Left renal pelvis (tissue), 4 donors: ENCODE data around the gene GRID1. TPM values are rescaled to one million over a fixed set of nuclear protein-coding genes. Genes with fewer than 3 reads are reported as not detected.

Experiments used
- DNase-seq, 4 donors: peaks; one replicate each; pipeline ENCODE4 v3.0.0-alpha.2; 2013; ENCODE audit warnings: low read depth in 4 of 4, low spot score in 3 of 4
- polyA plus RNA-seq, 4 donors: library from polyadenylated mRNA; unstranded; fragments of 120-200 nt; gene quantifications; one replicate each; pipeline ENCODE4 v1.2.1, GENCODE V29; 2013; ENCODE audit not compliant: insufficient read length in 4 of 4

GRID1 gene
- polyA plus RNA-seq, 4 donors, result 1.6 to 5.4 (median 1.9) TPM

GRCh38 chr10:86340176-86340990 is 26.2 kb downstream of the GRID1 start:
- DNase-seq, result no peak

- DNase-seq, result no peak
Observed at GRCh38 chr10:86339226-86339865, 27.2 kb downstream of the GRID1 start.

GRCh38 chr10:86337121-86337601 is 29.4 kb downstream of the GRID1 start:
- no peak for DNase-seq

GRCh38 chr10:86336341-86336740 is 30.3 kb downstream of the GRID1 start:
- no peak for DNase-seq

- no peak for DNase-seq
Observed at GRCh38 chr10:86335831-86336230, 30.8 kb downstream of the GRID1 start.

GRCh38 chr10:86335257-86335656 is 31.3 kb downstream of the GRID1 start:
- DNase-seq, result no peak

- no peak for DNase-seq
Observed at GRCh38 chr10:86334488-86335085, 32.0 kb downstream of the GRID1 start.

- DNase-seq, result no peak
Observed at GRCh38 chr10:86333826-86334487, 32.6 kb downstream of the GRID1 start.

GRCh38 chr10:86331861-86332260 is 34.7 kb downstream of the GRID1 start:
- DNase-seq, result no peak

- no peak for DNase-seq
Observed at GRCh38 chr10:86330778-86331763, 35.5 kb downstream of the GRID1 start.

GRCh38 chr10:86329896-86330680 is 36.5 kb downstream of the GRID1 start:
- DNase-seq, result no peak

- DNase-seq, result no peak
Observed at GRCh38 chr10:86329093-86329710, 37.4 kb downstream of the GRID1 start.

- no peak for DNase-seq
Observed at GRCh38 chr10:86327954-86328725, 38.5 kb downstream of the GRID1 start.

- no peak for DNase-seq
Observed at GRCh38 chr10:86325158-86325557, 41.4 kb downstream of the GRID1 start.

- no peak for DNase-seq
Observed at GRCh38 chr10:86321568-86321967, 45.0 kb downstream of the GRID1 start.

- no peak for DNase-seq
Observed at GRCh38 chr10:86319676-86320075, 46.9 kb downstream of the GRID1 start.

GRCh38 chr10:86317949-86318725 is 48.5 kb downstream of the GRID1 start:
- DNase-seq, result no peak
